Stimulated activated CD8-positive, alpha-beta memory T cell treated with anti-CD3 and anti-CD28 coated beads, Interleukin-4, amount 100 ng/mL, for 48 hours (primary cell): ENCODE measurements around the gene MIER3.

Experiments
- DNase-seq: peaks from one replicate; pipeline ENCODE4 v3.0.0-alpha.2; 2020

MIER3 gene

GRCh38 chr5:56958595-56958994 lies 6.7 kb upstream of the MIER3 start:
- no peak for DNase-seq

GRCh38 chr5:56954262-56954661 lies 2.3 kb upstream of the MIER3 start:
- DNase-seq = no peak

DNA sequence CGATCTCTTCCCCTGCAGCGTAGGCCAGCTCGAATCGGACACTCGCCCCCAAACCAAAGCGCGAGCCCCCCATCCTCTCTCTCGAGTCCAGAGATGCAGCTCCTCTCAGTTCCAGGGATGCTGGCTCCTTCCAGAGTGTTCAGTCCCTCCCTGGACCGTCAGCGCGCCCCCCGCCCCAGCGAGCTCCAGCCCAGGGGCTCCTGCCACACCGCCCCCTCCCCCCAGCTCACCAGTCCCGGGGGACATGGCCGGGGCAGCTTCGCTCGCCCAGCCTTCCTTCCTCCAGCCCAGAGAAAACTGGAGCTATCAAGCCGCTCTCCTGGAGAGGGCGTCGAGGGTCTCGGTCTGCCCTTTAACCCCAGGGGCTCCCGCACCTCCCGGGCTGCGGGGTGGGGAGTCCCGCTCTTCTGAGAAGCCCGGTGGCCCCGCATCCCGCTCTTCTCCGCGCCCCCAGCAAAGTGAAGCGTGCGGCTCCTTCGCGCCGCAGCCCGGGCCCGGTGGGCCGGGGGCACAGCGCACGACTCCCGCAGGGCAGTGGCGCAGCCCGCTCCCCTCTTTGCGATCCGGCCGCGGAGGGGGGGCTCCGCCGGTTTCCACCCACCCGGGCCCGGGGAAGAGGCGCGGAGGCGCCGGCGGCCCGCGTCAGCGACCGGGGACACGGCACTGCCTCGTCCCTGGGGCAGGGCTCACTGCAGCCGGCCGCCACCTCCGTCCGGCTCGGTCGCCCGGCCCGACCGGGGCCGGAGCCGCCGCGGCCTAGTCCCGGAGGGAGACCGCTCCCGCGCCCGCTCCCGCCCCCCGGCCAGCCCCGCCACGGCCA lies 587 bp downstream of the MIER3 start:
- DNase-seq = peak; percentile 42

- DNase-seq = peak; percentile 70
These were observed 1.2 kb downstream of the MIER3 start for GRCh38 chr5:56950626-56951125.

DNA sequence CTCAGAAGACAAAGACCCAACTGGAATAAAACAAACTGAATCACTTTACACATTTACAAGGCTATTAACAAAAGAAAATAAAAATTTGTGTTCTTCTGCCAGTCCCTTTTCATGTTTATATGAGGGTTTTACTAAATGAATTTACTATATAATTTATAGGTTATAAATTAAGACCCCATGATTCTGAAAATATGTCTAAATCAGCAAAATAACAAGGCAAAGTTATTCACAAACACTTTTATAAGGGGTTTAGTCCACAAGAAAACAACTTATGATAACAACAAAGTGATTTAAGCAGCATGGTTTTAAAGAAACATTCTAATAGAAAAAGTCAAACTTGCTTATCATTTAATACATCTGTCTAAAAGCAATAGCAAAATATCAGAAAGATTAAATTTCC lies 4.9 kb downstream of the MIER3 start:
- DNase-seq = no peak

GRCh38 chr5:56941981-56942380 lies 9.9 kb downstream of the MIER3 start:
- DNase-seq = no peak

GRCh38 chr5:56938858-56939257 lies 13.1 kb downstream of the MIER3 start:
- no peak for DNase-seq

- no peak for DNase-seq
These were observed 17.6 kb downstream of the MIER3 start for GRCh38 chr5:56934325-56934724.

DNA sequence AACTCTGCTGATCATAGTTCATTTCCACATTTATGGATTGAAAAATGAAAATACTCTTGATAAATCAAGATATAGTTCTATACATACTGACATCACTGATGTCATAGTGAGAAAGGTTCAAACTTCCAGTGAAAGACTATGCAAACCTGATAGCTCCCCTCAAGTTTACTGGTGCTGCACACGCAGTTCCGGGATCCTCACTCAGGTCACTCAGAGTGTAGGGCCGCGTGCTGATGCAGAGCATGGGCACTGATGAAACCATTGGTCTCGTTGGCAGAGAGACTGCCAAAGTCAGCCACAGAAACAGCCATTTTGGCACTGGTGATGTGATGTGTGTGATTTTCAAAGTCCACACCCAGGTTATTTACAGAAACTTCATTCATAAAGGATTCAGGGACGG lies 29.0 kb downstream of the MIER3 start:
- DNase-seq = no peak

GRCh38 chr5:56919942-56920662 lies 31.8 kb downstream of the MIER3 start:
- DNase-seq = no peak

DNA sequence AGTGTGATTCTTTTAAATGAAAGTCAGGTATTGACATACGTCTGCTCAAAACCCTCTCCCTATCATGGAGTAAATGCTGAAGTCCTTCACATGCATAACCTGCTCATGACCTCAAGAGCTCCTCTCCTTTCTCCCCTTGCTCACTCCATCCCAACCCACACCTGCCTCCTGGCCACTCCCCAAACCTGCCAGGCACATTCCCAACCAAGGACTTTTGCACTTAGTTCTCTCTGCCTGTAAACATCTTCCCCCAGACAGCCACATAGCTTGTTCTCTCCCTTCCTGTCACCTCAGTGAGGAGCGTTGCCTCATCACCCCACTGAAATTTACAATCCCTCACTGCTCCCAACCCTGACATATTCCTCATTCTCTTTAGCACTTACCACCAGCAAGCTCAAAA lies 33.9 kb downstream of the MIER3 start:
- DNase-seq = no peak

- DNase-seq = no peak
These were observed 34.4 kb downstream of the MIER3 start for GRCh38 chr5:56917534-56917933.

- no peak for DNase-seq
These were observed 37.2 kb downstream of the MIER3 start for GRCh38 chr5:56914678-56915077.

DNA sequence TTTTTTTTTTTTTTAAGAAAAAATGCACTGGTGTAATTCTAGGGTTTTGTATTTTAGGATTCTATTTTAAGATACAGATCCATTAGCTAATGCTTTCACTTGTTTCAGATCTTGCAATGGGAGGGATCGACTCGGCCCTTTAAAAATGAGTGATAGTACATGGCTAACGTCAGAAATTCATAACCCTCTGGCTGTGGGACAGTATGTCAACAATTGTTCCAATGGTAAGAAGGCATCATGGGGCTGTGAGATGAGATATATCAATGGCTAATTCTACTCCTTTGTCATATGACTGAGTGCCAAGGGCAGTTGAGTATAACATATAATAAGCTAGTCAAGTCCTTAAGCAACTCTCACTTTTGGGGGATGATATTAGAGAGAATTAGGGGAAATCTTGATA lies 38.2 kb downstream of the MIER3 start:
- no peak for DNase-seq

DNA sequence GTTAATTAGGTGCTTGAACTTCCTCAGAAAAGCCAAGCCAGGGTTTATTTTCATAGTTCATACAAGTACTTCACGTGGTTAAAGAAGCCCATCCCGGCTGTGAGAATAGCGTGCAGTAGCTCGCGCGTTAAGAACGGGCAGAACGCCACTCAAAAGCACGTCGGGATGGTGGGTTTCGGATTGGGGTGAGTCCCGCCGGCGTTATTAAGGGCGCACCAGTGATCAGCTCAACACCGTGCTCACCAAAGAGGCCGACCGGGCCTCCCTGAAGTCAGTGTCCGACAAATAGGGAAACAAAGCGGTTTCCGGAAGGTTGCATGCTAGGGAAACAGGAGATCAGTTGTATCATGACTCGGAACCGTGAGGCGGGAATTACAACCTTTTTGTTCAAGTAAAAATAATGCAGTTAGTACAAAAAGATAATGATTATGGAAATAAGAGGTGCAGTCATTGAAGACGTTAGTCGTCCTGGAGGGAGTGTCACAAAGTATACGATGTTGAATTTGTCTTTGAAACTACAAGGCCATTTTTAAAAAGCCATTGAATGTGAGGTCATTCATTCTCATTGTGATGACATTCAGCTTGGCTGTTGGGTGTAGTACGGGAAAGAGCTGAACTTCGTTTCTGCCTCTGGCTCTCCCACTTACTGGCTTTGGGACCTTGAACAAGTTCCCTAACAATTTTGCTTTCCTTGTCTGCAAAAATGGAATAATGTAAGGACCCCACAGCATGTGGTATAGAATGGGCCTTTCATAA lies 41.5 kb downstream of the MIER3 start:
- DNase-seq = peak; percentile 58

GRCh38 chr5:56909294-56910209 lies 42.4 kb downstream of the MIER3 start, which contains the start of gene SETD9:
SETD9 (plus strand) TSS chr5:56909596; CDS start chr5:56909646, 50 bp downstream.
- peak; percentile 96 for DNase-seq

GRCh38 chr5:56908942-56909293 lies 43.0 kb downstream of the MIER3 start:
- DNase-seq = no peak

GRCh38 chr5:56900858-56901578 lies 50.9 kb downstream of the MIER3 start:
- no peak for DNase-seq

GRCh38 chr5:56900395-56900794 lies 51.5 kb downstream of the MIER3 start:
- DNase-seq = no peak

DNA sequence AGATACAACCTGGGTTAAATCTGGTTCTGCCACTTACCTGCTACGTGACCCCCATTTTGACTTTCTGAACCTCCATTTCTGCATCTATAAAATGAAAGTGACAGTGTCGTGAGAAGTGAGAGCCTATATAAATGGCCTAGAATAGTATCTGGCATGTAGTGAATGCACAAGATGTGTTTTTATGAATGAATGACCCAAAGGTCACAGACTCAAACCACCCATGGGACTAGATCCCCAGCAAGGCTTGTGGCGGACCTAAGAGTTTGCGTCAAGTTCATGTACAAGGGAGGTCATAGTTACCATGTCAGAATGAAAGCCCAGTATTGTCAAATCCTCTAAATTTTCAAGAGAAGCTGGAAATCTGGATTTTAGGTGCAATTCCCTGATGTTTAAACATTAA lies 53.7 kb downstream of the MIER3 start:
- no peak for DNase-seq

DNA sequence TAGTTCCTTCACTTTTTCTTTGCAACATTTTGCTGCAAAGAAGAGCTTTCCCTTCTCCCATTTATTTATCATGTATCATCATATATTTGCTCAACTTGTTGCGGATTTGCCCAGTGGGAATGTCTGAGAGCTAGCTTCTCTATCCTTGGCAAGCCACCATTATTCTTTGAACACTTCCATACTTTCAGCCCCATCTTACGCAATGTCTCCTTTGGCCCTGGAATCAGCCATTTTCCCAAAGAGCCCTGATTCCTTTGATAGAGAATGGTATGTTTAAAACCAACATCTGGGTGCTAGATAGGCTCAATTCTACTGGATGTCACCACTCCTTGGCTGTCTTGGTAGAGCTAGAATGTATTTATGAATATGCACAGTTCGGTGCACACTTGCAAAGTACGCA lies 55.2 kb downstream of the MIER3 start:
- DNase-seq = no peak
